HCT116 (cell line): Measurements from ENCODE around the gene WDR70. TPM values are rescaled to one million over a fixed set of nuclear protein-coding genes. Genes with fewer than 3 reads are reported as not detected.
"Not testable (repeated sequence)": the region's sequence is repeated elsewhere in the genome, so short reads cannot be mapped to it uniquely, and the experiment has no call there.

Experiments used
- ATAC-seq: fragments of 200-7000 bp; cut with Tn5 transposase; 2 replicates; pipeline ENCODE4 v1.9.1; 2020; ENCODE audit warnings: mild to moderate bottlenecking, moderate library complexity
- BruUV-seq: library from RNA; stranded (reverse); fragments of 400-500 nt; replicated peaks from 2 replicates; lab custom pipeline; 2021; lab: Mats Ljungman, UMichigan
- CTCF ChIA-PET: fragments of 300-600 bp; sonication (Branson Sonifier 250); formaldehyde crosslinking; loops from one replicate; lab custom pipeline; 2021; ENCODE audit warnings: antibody characterized with exemption; lab: Charles Lee
- POLR2A ChIA-PET: fragments of 300-600, 350-600 bp; sonication (Branson Sonifier 250); formaldehyde crosslinking; loops from one replicate; lab custom pipeline; 2021; ENCODE audit warnings: antibody characterized with exemption; lab: Charles Lee
- RAD21 ChIA-PET, 2 experiments: fragments of 300-600 bp; sonication (Branson Sonifier 250); formaldehyde crosslinking; loops; one replicate each; lab custom pipeline; 2023; ENCODE audit warnings: low total read pairs in 2 of 2; ENCODE audit not compliant: uncharacterized antibody in 2 of 2, unreplicated experiment in 2 of 2, low non-redundant PET in 1 of 2; lab: Charles Lee
- DNase-seq: peaks from one replicate; pipeline ENCODE4 v3.0.0-alpha.2; 2010; ENCODE audit warnings: low read depth, low spot score
- H2AFZ ChIP-seq: fragments of 200-600 bp; shearing (Covaris generic), sonication (generic); 2 replicates; pipeline ENCODE4 v1.6.1; 2017; ENCODE audit warnings: low read depth, mixed run types, mixed read lengths, antibody characterized with exemption, low read length; ENCODE audit not compliant: poor library complexity, severe bottlenecking
- H3K27ac ChIP-seq: 2 replicates; pipeline ENCODE4 v1.5.1; 2012; ENCODE audit warnings: low read depth, low read length
- H3K27me3 ChIP-seq: fragments of 200-600 bp; sonication (generic); 2 replicates; pipeline ENCODE4 v1.6.1; 2016; ENCODE audit warnings: mixed run types, low read length, mixed read lengths; ENCODE audit not compliant: insufficient read depth
- H3K36me3 ChIP-seq, 2 experiments: fragments of 200-500 bp in 1 of 2; fragments of 200-600 bp in 1 of 2; sonication (Bioruptor generic) in 1 of 2; sonication (generic) in 1 of 2; 2 replicates each; pipeline versions ENCODE4 v1.5.1 to v1.6.1; 2014 to 2016; ENCODE audit warnings: low read length in 2 of 2, inconsistent platforms in 1 of 2, mixed read lengths in 1 of 2, mixed run types in 1 of 2; ENCODE audit not compliant: insufficient read depth in 2 of 2, control insufficient read depth in 1 of 2
- H3K4me1 ChIP-seq, 2 experiments: fragments of 200-600 bp in 1 of 2; sonication (generic) in 1 of 2; 2 replicates each; pipeline versions ENCODE4 v1.5.1 to v1.6.1; 2012 to 2017; ENCODE audit warnings: low read length in 2 of 2, inconsistent platforms in 1 of 2, mild to moderate bottlenecking in 1 of 2, mixed read lengths in 1 of 2, mixed run types in 1 of 2, moderate library complexity in 1 of 2; ENCODE audit not compliant: insufficient read depth in 2 of 2, control insufficient read depth in 1 of 2
- H3K4me2 ChIP-seq: fragments of 200-600 bp; sonication (generic); 2 replicates; pipeline ENCODE4 v1.6.1; 2017; ENCODE audit warnings: mixed run types, low read length, mixed read lengths
- H3K4me3 ChIP-seq, 2 experiments: fragments of 200-600 bp in 1 of 2; sonication (generic) in 1 of 2; replicated peaks in 1 of 2; 2 replicates each; pipeline ENCODE4 v1.5.1; 2011 to 2016; ENCODE audit warnings: low read length in 2 of 2, control low read depth in 1 of 2, low read depth in 1 of 2, mild to moderate bottlenecking in 1 of 2, mixed read lengths in 1 of 2, mixed run types in 1 of 2
- H3K79me2 ChIP-seq: fragments of 200-600 bp; sonication (generic); 2 replicates; pipeline ENCODE4 v1.6.1; 2017; ENCODE audit warnings: mild to moderate bottlenecking, mixed run types, low read length, moderate library complexity, mixed read lengths; ENCODE audit not compliant: insufficient read depth
- H3K9ac ChIP-seq: fragments of 200-600 bp; sonication (generic); 2 replicates; pipeline ENCODE4 v1.6.1; 2016; ENCODE audit warnings: low read length, mixed read lengths
- H3K9me2 ChIP-seq: fragments of 200-600 bp; sonication (generic), shearing (Covaris generic); 2 replicates; pipeline ENCODE4 v1.6.1; 2017; ENCODE audit warnings: mixed run types, mild to moderate bottlenecking, moderate library complexity; ENCODE audit not compliant: insufficient read depth
- H3K9me3 ChIP-seq, 2 experiments: fragments of 200-500 bp in 1 of 2; fragments of 200-600 bp in 1 of 2; sonication (Bioruptor generic) in 1 of 2; sonication (generic) in 1 of 2; 2 replicates each; pipeline ENCODE4 v1.6.1; 2014 to 2017; ENCODE audit warnings: low read length in 2 of 2, mixed read lengths in 2 of 2, inconsistent platforms in 1 of 2, low read depth in 1 of 2, mild to moderate bottlenecking in 1 of 2, mixed run types in 1 of 2, moderate library complexity in 1 of 2; ENCODE audit not compliant: control insufficient read depth in 1 of 2, insufficient read depth in 1 of 2
- H4K20me1 ChIP-seq: fragments of 200-600 bp; sonication (generic), shearing (Covaris generic); 2 replicates; pipeline ENCODE4 v1.6.1; 2017; ENCODE audit warnings: mixed run types, mild to moderate bottlenecking, moderate library complexity; ENCODE audit not compliant: insufficient read depth
- CEBPB ChIP-seq: IDR thresholded peaks from 2 replicates; pipeline ENCODE4 v1.6.1; 2012; ENCODE audit warnings: low read depth
- ELF1 ChIP-seq: IDR thresholded peaks from 2 replicates; pipeline ENCODE4 v1.6.1; 2012; ENCODE audit warnings: low read depth, borderline replicate concordance
- EZH2 ChIP-seq: fragments of 200-600 bp; sonication (generic); IDR thresholded peaks from 2 replicates; pipeline ENCODE4 v1.6.1; 2017; ENCODE audit warnings: antibody characterized with exemption, mixed run types
- EZH2phosphoT487 ChIP-seq: fragments of 200-600 bp; IDR thresholded peaks from 2 replicates; pipeline ENCODE4 v1.6.1; 2018; ENCODE audit warnings: antibody characterized with exemption, borderline replicate concordance
- REST ChIP-seq: IDR thresholded peaks from 2 replicates; pipeline ENCODE4 v1.6.1; 2012; ENCODE audit warnings: low read depth
- SRF ChIP-seq: IDR thresholded peaks from 2 replicates; pipeline ENCODE4 v1.6.1; 2012; ENCODE audit warnings: low read depth
- ZNF274 ChIP-seq: fragments of 200-500 bp; sonication (Bioruptor generic); IDR thresholded peaks from 2 replicates; pipeline ENCODE4 v1.6.1; 2014; ENCODE audit warnings: mild to moderate bottlenecking, low read depth, low read length, inconsistent platforms
- intact Hi-C: fragments of 100-400 bp; cut with micrococcal nuclease; formaldehyde crosslinking; loops from 2 replicates; pipeline ENCODE4 v1.10.0; 2022
- total RNA-seq: library from RNA; stranded (reverse); gene quantifications from one replicate; pipeline ENCODE4 v1.2.1, GENCODE V29; 2021; ENCODE audit not compliant: unreplicated experiment

Gene WDR70
- total RNA-seq, 1 experiment from 2014 or later, result 31.1 TPM

- no peak for TF ChIP-seq REST
- no peak for TF ChIP-seq SRF
- no peak for TF ChIP-seq ZNF274
- TF ChIP-seq CEBPB, result no peak
- TF ChIP-seq EZH2, result no peak
- TF ChIP-seq EZH2phosphoT487, result no peak
- no peak for TF ChIP-seq ELF1
These were observed 266.6 kb downstream of the WDR70 start (continued) for GRCh38 chr5:37645707-37646106.

- H2AFZ ChIP-seq, H3K9me2 ChIP-seq, H3K4me3 ChIP-seq, CTCF ChIA-PET, RAD21 ChIA-PET, H3K9me3 ChIP-seq, H3K36me3 ChIP-seq, BruUV-seq, ATAC-seq, H3K4me2 ChIP-seq, intact Hi-C loops, H3K9ac ChIP-seq, POLR2A ChIA-PET, H3K27ac ChIP-seq, H4K20me1 ChIP-seq, H3K79me2 ChIP-seq, H3K27me3 ChIP-seq, DNase-seq: not testable (repeated sequence)
- H3K4me1 ChIP-seq, result peaks cover 0 to 12% of the 10 kb centered on the region in 2 experiments; a peak in 2 of 4 replicates
These were observed 275.4 kb downstream of the WDR70 start for GRCh38 chr5:37654566-37654965.
